ENCODE measurements around the gene IDH2. TPM values are rescaled to one million over a fixed set of nuclear protein-coding genes. Genes with fewer than 3 reads are reported as not detected.
A peak's percentile ranks its signal among the peaks of the same experiment; 100 is the strongest.

The IDH2 gene
- total and polyA plus RNA-seq, 7 experiments from 2014 or later, result 32.4 to 230 (median 51.9) TPM

DNA sequence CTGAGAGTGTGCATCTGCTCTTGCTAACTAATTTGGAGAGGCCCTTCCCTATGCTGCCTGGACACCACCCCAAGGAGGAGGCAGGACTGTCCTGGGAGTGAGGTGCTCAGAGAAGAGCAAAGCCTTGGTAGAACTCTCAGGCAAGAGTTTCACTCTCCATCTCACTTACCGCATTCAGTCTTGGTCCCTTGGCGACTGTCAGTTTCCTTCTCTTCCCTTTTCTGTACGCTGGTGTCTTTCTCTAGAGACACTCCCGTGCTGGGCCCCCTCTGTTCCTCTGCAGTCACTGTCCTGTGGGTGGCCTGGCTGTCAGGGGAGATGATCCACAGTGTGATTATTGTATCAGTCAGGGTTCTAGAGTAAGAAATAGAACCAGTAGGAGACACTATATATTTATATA, 44.0 kb downstream of the IDH2 start:
- H3K4me3 ChIP-seq (ENCODE audit: low read length), result no peak overlapping the region
- H3K9me3 ChIP-seq (ENCODE audit: control insufficient read depth in 2 of 3, low read length in 3 of 3), result no peaks in the 10 kb centered on the region
- Mint-ChIP-seq H3K4me3 (peak overlapping the region in 3 of 10 donors; percentile 20 to 64 (median 38)), H3K4me1 (peaks cover 42 to 64% (median 61%) of the 10 kb centered on the region in 7 donors), H3K27me3 (no peaks in the 10 kb centered on the region), H3K27ac (peak overlapping the region in 8 of 9 donors; percentile 38 to 94 (median 90)), H3K36me3 (peaks cover 0 to 10% (median 4%) of the 10 kb centered on the region in 5 donors), H3K9me3 (no peaks in the 10 kb centered on the region)
- H3K4me1 ChIP-seq (ENCODE audit: control insufficient read depth in 2 of 2, insufficient read depth in 2 of 2, low read length in 2 of 2), result peaks cover 15 to 33% of the 10 kb centered on the region in 2 donors
- peak overlapping the region; percentile 44 for H3K27ac ChIP-seq (ENCODE audit: low read depth, low read length)
- intact Hi-C loops (cut with micrococcal nuclease), result loop anchor here (2.0 to 5.0 kb wide), 4 partner anchors 20 to 56 kb away; partner anchors contain the start of gene ZNF710 (in 1 of the 2)
- DNase-seq (no peak), ATAC-seq (no peak)
- no peaks in the 10 kb centered on the region for H3K27me3 ChIP-seq (ENCODE audit: control insufficient read depth in 2 of 2, insufficient read depth in 2 of 2, low read length in 2 of 2)
- no peaks in the 10 kb centered on the region for H3K36me3 ChIP-seq (ENCODE audit: control insufficient read depth in 2 of 3, insufficient read depth in 3 of 3, low read length in 3 of 3)
- POLR2A ChIA-PET, result no interaction called here
- CTCF ChIA-PET, result no interaction called here

DNA sequence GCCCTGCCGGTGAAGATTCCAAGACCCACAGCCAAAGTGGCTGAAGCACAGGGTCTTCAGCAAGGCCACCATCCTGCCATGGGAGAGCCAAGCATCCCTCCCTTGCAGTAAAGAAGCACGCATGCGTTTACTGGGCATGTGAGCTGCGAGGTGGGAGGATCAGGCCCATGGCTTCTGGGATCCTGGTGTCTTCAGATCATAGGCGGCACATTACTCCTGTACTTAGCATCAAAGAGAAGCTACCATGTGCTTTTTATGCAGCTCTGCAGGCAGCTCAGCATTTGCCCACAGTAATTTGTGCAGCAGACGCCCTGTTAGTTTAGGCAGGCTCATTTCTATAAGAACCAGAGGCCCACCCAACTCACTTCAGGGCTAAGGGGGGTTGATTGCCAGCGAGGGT, 45.7 kb downstream of the IDH2 start:
- Mint-ChIP-seq H3K9me3 (no peaks in the 10 kb centered on the region), H3K4me3 (no peak overlapping the region), H3K36me3 (peaks cover 0 to 9% (median 4%) of the 10 kb centered on the region in 5 donors), H3K4me1 (peaks cover 32 to 62% (median 46%) of the 10 kb centered on the region in 7 donors), H3K27ac (peak overlapping the region in 1 of 9 donors; percentile 62), H3K27me3 (no peaks in the 10 kb centered on the region)
- Histone ChIP-seq H3K36me3 (ENCODE audit: control insufficient read depth in 2 of 3, insufficient read depth in 3 of 3, low read length in 3 of 3) (no peaks in the 10 kb centered on the region), H3K27ac (ENCODE audit: low read depth, low read length) (no peak overlapping the region), H3K9me3 (ENCODE audit: control insufficient read depth in 2 of 3, low read length in 3 of 3) (no peaks in the 10 kb centered on the region), H3K27me3 (ENCODE audit: control insufficient read depth in 2 of 2, insufficient read depth in 2 of 2, low read length in 2 of 2) (no peaks in the 10 kb centered on the region), H3K4me3 (ENCODE audit: low read length) (no peak overlapping the region), H3K4me1 (ENCODE audit: control insufficient read depth in 2 of 2, insufficient read depth in 2 of 2, low read length in 2 of 2) (peaks cover 14 to 19% of the 10 kb centered on the region in 2 donors)
- no peak for DNase-seq
- ChIA-PET POLR2A (no interaction called here), CTCF (interaction anchor here (0.5 to 0.7 kb wide), 2 partner anchors 192 to 641 kb away, joined by 3 to 4 read pairs; no protein-coding TSS in a partner anchor)
- ATAC-seq, result no peak
- intact Hi-C loops (cut with micrococcal nuclease), result loop anchor here in 1 of 2 donors (5.0 kb wide), 1 partner anchor 54 kb away; the partner anchor contains the start of gene ZNF710

DNA sequence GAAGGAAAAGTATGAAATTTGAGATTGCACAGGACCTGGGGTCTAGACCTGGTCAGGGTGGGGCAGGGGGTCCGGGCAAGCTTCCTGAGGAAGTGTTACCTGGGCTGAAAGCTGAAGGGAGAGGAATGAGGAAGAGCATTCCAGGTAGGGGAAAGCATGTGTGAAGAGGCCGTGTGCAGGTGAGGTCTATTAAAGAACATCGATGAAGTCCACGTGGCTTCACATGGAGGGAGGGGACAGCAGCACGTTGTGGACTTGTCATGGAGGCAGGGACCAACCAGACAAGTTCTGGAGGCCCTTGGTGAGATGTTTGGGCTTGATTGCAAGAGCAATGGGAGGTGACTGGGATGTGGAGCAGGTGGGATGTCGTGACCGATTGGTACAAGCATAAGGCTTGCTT, 47.1 kb downstream of the IDH2 start:
- POLR2A ChIA-PET, result interaction anchor here (0.6 kb wide), 1 partner anchor 178 kb away, joined by 3 read pairs; no protein-coding TSS in a partner anchor
- H3K27me3 Mint-ChIP-seq, result no peaks in the 10 kb centered on the region

DNA sequence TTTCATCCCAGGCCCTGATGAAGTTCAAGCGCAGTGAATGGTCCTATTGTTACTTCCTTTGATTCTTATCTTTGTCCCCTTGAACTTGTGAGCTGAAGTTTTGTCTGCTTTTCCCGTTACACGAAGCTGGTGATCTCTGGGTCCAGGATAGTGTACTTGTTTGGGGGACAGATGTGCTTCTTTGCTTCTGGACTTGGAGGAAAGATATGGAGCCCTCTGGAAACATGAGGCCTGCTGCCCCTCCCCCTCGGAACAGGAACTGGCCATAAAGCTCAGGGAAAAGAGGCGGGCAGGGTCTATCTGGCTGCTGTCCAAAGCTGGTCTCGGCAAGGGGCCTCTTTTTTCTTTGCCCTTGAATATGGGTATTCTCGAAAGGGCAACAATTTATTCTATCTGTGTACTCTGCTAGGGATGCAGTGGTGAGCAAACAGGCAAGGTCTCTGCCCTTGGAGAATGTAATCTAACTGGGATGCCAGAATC, 47.6 kb downstream of the IDH2 start:
- ATAC-seq (no peak), DNase-seq (no peak)
- Mint-ChIP-seq H3K27ac (peak overlapping the region in 6 of 9 donors; percentile 10 to 84 (median 52)), H3K4me3 (peak overlapping the region in 1 of 10 donors; percentile 7), H3K9me3 (no peaks in the 10 kb centered on the region), H3K4me1 (peaks cover 26 to 55% (median 40%) of the 10 kb centered on the region in 7 donors), H3K36me3 (peaks cover 0 to 5% (median 4%) of the 10 kb centered on the region in 5 donors), H3K27me3 (no peaks in the 10 kb centered on the region)
- no peaks in the 10 kb centered on the region for H3K9me3 ChIP-seq (ENCODE audit: control insufficient read depth in 2 of 3, low read length in 3 of 3)
- ChIA-PET CTCF (interaction anchor here (1.2 kb wide), 1 partner anchor 17 kb away, joined by 4 read pairs; no protein-coding TSS in a partner anchor), POLR2A (interaction anchor here (0.6 kb wide), 1 partner anchor 178 kb away, joined by 3 read pairs; no protein-coding TSS in a partner anchor)
- H3K4me1 ChIP-seq (ENCODE audit: control insufficient read depth in 2 of 2, insufficient read depth in 2 of 2, low read length in 2 of 2), result peaks cover 8 to 9% of the 10 kb centered on the region in 2 donors
- no peak overlapping the region for H3K27ac ChIP-seq (ENCODE audit: low read depth, low read length)
- intact Hi-C loops (cut with micrococcal nuclease), result loop anchor here in 1 of 2 donors (5.0 kb wide), 1 partner anchor 52 kb away; the partner anchor contains the start of gene ZNF710
- H3K4me3 ChIP-seq (ENCODE audit: low read length), result no peak overlapping the region
- H3K36me3 ChIP-seq (ENCODE audit: control insufficient read depth in 2 of 3, insufficient read depth in 3 of 3, low read length in 3 of 3), result no peaks in the 10 kb centered on the region
- H3K27me3 ChIP-seq (ENCODE audit: control insufficient read depth in 2 of 2, insufficient read depth in 2 of 2, low read length in 2 of 2), result no peaks in the 10 kb centered on the region

More for the DNA sequence above, 47.1 kb downstream of the IDH2 start:
- H3K4me1 Mint-ChIP-seq, result peaks cover 27 to 55% (median 42%) of the 10 kb centered on the region in 7 donors
- Histone ChIP-seq H3K27me3 (ENCODE audit: control insufficient read depth in 2 of 2, insufficient read depth in 2 of 2, low read length in 2 of 2) (no peaks in the 10 kb centered on the region), H3K9me3 (ENCODE audit: control insufficient read depth in 2 of 3, low read length in 3 of 3) (no peaks in the 10 kb centered on the region), H3K27ac (ENCODE audit: low read depth, low read length) (no peak overlapping the region), H3K4me1 (ENCODE audit: control insufficient read depth in 2 of 2, insufficient read depth in 2 of 2, low read length in 2 of 2) (peaks cover 10 to 11% of the 10 kb centered on the region in 2 donors), H3K4me3 (ENCODE audit: low read length) (no peak overlapping the region), H3K36me3 (ENCODE audit: control insufficient read depth in 2 of 3, insufficient read depth in 3 of 3, low read length in 3 of 3) (no peaks in the 10 kb centered on the region)
- intact Hi-C loops (cut with micrococcal nuclease), result loop anchor here in 1 of 2 donors (5.0 kb wide), 1 partner anchor 53 kb away; the partner anchor contains the start of gene ZNF710
- peak overlapping the region in 6 of 9 donors; percentile 14 to 73 (median 39) for H3K27ac Mint-ChIP-seq
- no peak for ATAC-seq
- CTCF ChIA-PET, result interaction anchor here (1.2 kb wide), 1 partner anchor 16 kb away, joined by 4 read pairs; no protein-coding TSS in a partner anchor
- no peak for DNase-seq
- peaks cover 0 to 5% (median 4%) of the 10 kb centered on the region in 5 donors for H3K36me3 Mint-ChIP-seq
- H3K9me3 Mint-ChIP-seq, result no peaks in the 10 kb centered on the region
- no peak overlapping the region for H3K4me3 Mint-ChIP-seq

DNA sequence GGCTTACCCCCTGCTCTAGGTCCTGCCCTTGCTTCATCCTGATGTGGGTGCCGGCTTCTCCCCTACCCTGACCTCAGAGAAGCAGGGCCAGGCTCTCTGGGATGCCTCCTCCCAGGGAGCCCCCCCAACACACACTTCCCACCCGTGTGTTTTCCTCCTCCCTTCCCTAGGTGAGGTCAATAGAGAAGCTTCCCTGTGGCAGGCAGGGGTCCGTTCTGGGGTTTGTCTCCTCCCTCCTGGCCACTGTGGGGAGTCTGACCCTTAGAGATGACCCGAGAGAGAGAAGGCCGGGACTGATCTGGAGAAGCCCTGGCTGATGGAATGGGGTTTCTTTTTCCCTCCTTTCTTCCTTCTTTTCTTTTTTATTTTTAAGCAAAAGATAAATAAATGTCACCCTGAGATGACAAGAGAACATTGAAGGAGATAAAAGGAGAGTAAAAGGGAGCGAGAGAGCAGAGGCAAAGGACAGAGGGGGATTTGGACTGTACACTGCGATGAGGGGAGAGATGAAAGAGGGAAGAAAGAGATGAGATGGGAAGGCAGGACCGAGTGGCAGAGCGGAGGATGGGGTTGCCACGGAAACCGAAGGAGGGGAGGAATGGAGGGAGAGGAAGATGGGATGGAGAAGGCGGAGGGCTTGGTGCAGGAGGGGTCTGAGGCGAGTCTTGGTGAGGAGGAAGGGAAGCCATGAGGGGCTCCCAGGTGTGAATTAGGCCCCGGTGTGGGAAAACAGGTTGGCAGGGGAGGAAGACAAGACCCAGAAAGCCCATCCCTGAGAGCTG, 48.4 kb downstream of the IDH2 start:
- Mint-ChIP-seq H3K27ac (peak overlapping the region in 5 of 9 donors; percentile 22 to 72 (median 51)), H3K36me3 (peaks cover 0 to 5% (median 4%) of the 10 kb centered on the region in 5 donors), H3K4me1 (peaks cover 20 to 49% (median 33%) of the 10 kb centered on the region in 7 donors), H3K4me3 (peak overlapping the region in 2 of 10 donors; percentile 15 to 32), H3K9me3 (no peaks in the 10 kb centered on the region), H3K27me3 (no peaks in the 10 kb centered on the region)
- intact Hi-C loops (cut with micrococcal nuclease), result no loop called here
- POLR2A ChIA-PET, result no interaction called here
- H3K36me3 ChIP-seq (ENCODE audit: control insufficient read depth in 2 of 3, insufficient read depth in 3 of 3, low read length in 3 of 3), result no peaks in the 10 kb centered on the region
- H3K27me3 ChIP-seq (ENCODE audit: control insufficient read depth in 2 of 2, insufficient read depth in 2 of 2, low read length in 2 of 2), result no peaks in the 10 kb centered on the region
- CTCF ChIA-PET, result interaction anchor here (0.7 to 1.2 kb wide), 2 partner anchors 18 to 910 kb away, joined by 3 to 4 read pairs; no protein-coding TSS in a partner anchor
- H3K9me3 ChIP-seq (ENCODE audit: control insufficient read depth in 2 of 3, low read length in 3 of 3), result no peaks in the 10 kb centered on the region
- H3K4me3 ChIP-seq (ENCODE audit: low read length), result no peak overlapping the region
- DNase-seq (no peak), ATAC-seq (no peak)
- peaks cover under 1 to 1% of the 10 kb centered on the region in 2 donors for H3K4me1 ChIP-seq (ENCODE audit: control insufficient read depth in 2 of 2, insufficient read depth in 2 of 2, low read length in 2 of 2)
- no peak overlapping the region for H3K27ac ChIP-seq (ENCODE audit: low read depth, low read length)

DNA sequence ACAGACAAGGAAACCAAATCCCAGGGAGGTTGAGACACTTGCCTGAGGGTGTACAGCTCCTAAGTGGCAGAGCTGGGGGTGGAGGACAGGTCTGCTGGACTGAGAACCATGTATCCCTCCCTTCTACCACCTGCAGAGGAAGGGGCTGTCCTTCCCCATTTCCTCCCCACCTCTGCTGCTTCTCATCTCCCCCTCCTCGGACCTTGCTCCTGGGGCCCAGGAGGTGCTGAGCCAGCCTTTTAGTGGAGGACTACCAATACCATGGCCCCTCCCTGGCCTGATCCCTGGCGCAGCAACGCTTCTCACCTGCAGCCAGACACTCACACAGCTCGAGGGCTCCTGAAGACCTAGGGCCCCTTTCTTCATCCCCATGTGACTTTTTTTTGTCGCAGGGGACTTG, 50.4 kb downstream of the IDH2 start:
- no peaks in the 10 kb centered on the region for H3K36me3 ChIP-seq (ENCODE audit: control insufficient read depth in 2 of 3, insufficient read depth in 3 of 3, low read length in 3 of 3)
- intact Hi-C loops (cut with micrococcal nuclease), result no loop called here
- no peaks in the 10 kb centered on the region for H3K4me1 ChIP-seq (ENCODE audit: control insufficient read depth in 2 of 2, insufficient read depth in 2 of 2, low read length in 2 of 2)
- H3K9me3 ChIP-seq (ENCODE audit: control insufficient read depth in 2 of 3, low read length in 3 of 3), result no peaks in the 10 kb centered on the region
- ATAC-seq (no peak), DNase-seq (no peak)
- Mint-ChIP-seq H3K4me3 (no peak overlapping the region), H3K9me3 (no peaks in the 10 kb centered on the region), H3K27me3 (no peaks in the 10 kb centered on the region), H3K4me1 (peaks cover 11 to 38% (median 22%) of the 10 kb centered on the region in 7 donors), H3K36me3 (peaks cover 0 to 5% (median 4%) of the 10 kb centered on the region in 5 donors), H3K27ac (peak overlapping the region in 2 of 9 donors; percentile 2 to 70)
- H3K27me3 ChIP-seq (ENCODE audit: control insufficient read depth in 2 of 2, insufficient read depth in 2 of 2, low read length in 2 of 2), result no peaks in the 10 kb centered on the region
- POLR2A ChIA-PET, result no interaction called here
- H3K4me3 ChIP-seq (ENCODE audit: low read length), result no peak overlapping the region
- no peak overlapping the region for H3K27ac ChIP-seq (ENCODE audit: low read depth, low read length)
- CTCF ChIA-PET, result no interaction called here
